Osteoblast (primary cell): ENCODE measurements around the gene INPP4B. TPM values are rescaled to one million over a fixed set of nuclear protein-coding genes. Genes with fewer than 3 reads are reported as not detected.

Experiments used
- DNase-seq: peaks from one replicate; pipeline ENCODE4 v3.0.0; 2011; ENCODE audit warnings: low spot score, mixed read lengths; ENCODE audit not compliant: insufficient read length; ENCODE audit errors: missing footprints
- H2AFZ ChIP-seq: 2 replicates; pipeline ENCODE4 v1.6.0; 2011; ENCODE audit warnings: mild to moderate bottlenecking, low read length
- H3K27ac ChIP-seq: 2 replicates; pipeline ENCODE4 v1.5.1; 2011; ENCODE audit warnings: mild to moderate bottlenecking, low read depth, low read length, moderate library complexity
- H3K27me3 ChIP-seq: 2 replicates; pipeline ENCODE4 v1.6.0; 2012; ENCODE audit warnings: mild to moderate bottlenecking, control low read depth, inconsistent platforms, low read length, moderate library complexity; ENCODE audit not compliant: insufficient read depth
- H3K36me3 ChIP-seq: 2 replicates; pipeline ENCODE4 v1.5.1; 2011; ENCODE audit warnings: mild to moderate bottlenecking, low read length, control low read depth, moderate library complexity; ENCODE audit not compliant: insufficient read depth
- H3K4me1 ChIP-seq: 2 replicates; pipeline ENCODE4 v1.5.1; 2011; ENCODE audit warnings: mild to moderate bottlenecking, low read length, control low read depth, moderate library complexity; ENCODE audit not compliant: insufficient read depth
- H3K4me2 ChIP-seq: 2 replicates; pipeline ENCODE4 v1.6.0; 2011; ENCODE audit warnings: mild to moderate bottlenecking, low read length; ENCODE audit not compliant: insufficient read depth
- H3K4me3 ChIP-seq: fragments of 200-600 bp; sonication (generic); 3 replicates; pipeline ENCODE4 v1.5.1; 2012; ENCODE audit warnings: mild to moderate bottlenecking, low read length, inconsistent platforms; ENCODE audit not compliant: insufficient read depth
- H3K79me2 ChIP-seq: 2 replicates; pipeline ENCODE4 v1.6.0; 2012; ENCODE audit warnings: mild to moderate bottlenecking, low read length, control low read depth, inconsistent platforms; ENCODE audit not compliant: insufficient read depth
- H3K9me3 ChIP-seq: 2 replicates; pipeline ENCODE4 v1.5.1; 2011; ENCODE audit warnings: low read depth, low read length, control low read depth
- H4K20me1 ChIP-seq: 2 replicates; pipeline ENCODE4 v1.6.0; 2012; ENCODE audit warnings: mild to moderate bottlenecking, low read length, control low read depth; ENCODE audit not compliant: insufficient read depth
- CTCF ChIP-seq: IDR thresholded peaks from 2 replicates; pipeline ENCODE4 v1.5.1; 2011; ENCODE audit warnings: mild to moderate bottlenecking, low read depth, low read length, moderate library complexity; ENCODE audit errors: extremely low read depth
- total RNA-seq: library from RNA; depleted of rRNA; stranded (reverse); fragments of >200 nt; gene quantifications from 2 replicates; pipeline ENCODE4 v1.2.3, GENCODE V29; 2012

The INPP4B gene
- total RNA-seq, 1 donor, result 11.6 TPM

GRCh38 chr4:142318280-142318679 lies 527.8 kb downstream of the INPP4B start:
- Histone ChIP-seq H3K27ac (no peak overlapping the region), H3K9me3 (no peaks in the 10 kb centered on the region), H4K20me1 (no peaks in the 10 kb centered on the region), H3K4me2 (no peak overlapping the region), H3K4me1 (no peaks in the 10 kb centered on the region), H3K79me2 (no peaks in the 10 kb centered on the region), H3K27me3 (no peaks in the 10 kb centered on the region), H3K4me3 (no peak overlapping the region), H2AFZ (no peak overlapping the region), H3K36me3 (no peaks in the 10 kb centered on the region)
- DNase-seq, result no peak
- TF ChIP-seq CTCF, result no peak

- no peak overlapping the region for H3K27ac ChIP-seq
- H3K36me3 ChIP-seq, result no peaks in the 10 kb centered on the region
- no peak overlapping the region for H3K4me3 ChIP-seq
- H3K4me2 ChIP-seq, result no peak overlapping the region
- no peaks in the 10 kb centered on the region for H3K9me3 ChIP-seq
- H4K20me1 ChIP-seq, result no peaks in the 10 kb centered on the region
- H3K4me1 ChIP-seq, result no peaks in the 10 kb centered on the region
- no peak for DNase-seq
- TF ChIP-seq CTCF, result no peak
- no peak overlapping the region for H2AFZ ChIP-seq
- no peaks in the 10 kb centered on the region for H3K79me2 ChIP-seq
- no peaks in the 10 kb centered on the region for H3K27me3 ChIP-seq
These were observed 529.2 kb downstream of the INPP4B start for GRCh38 chr4:142316913-142317312.

GRCh38 chr4:142316025-142316424 lies 530.1 kb downstream of the INPP4B start:
- Histone ChIP-seq H4K20me1 (no peaks in the 10 kb centered on the region), H3K9me3 (no peaks in the 10 kb centered on the region), H3K27me3 (no peaks in the 10 kb centered on the region), H3K27ac (no peak overlapping the region), H3K4me2 (no peak overlapping the region), H3K79me2 (no peaks in the 10 kb centered on the region), H3K4me3 (no peak overlapping the region), H2AFZ (no peak overlapping the region), H3K36me3 (no peaks in the 10 kb centered on the region), H3K4me1 (no peaks in the 10 kb centered on the region)
- DNase-seq, result no peak
- no peak for TF ChIP-seq CTCF

GRCh38 chr4:142314686-142315085 lies 531.4 kb downstream of the INPP4B start:
- Histone ChIP-seq H3K79me2 (no peaks in the 10 kb centered on the region), H3K27ac (no peak overlapping the region), H2AFZ (no peak overlapping the region), H3K4me3 (no peak overlapping the region), H3K27me3 (no peaks in the 10 kb centered on the region), H4K20me1 (no peaks in the 10 kb centered on the region), H3K36me3 (no peaks in the 10 kb centered on the region), H3K4me2 (no peak overlapping the region), H3K9me3 (no peaks in the 10 kb centered on the region), H3K4me1 (no peaks in the 10 kb centered on the region)
- TF ChIP-seq CTCF, result no peak
- no peak for DNase-seq
